Eye (tissue), 1 donor: ENCODE data around the gene VRK1.

Source experiments
- DNase-seq: peaks from one replicate; pipeline ENCODE4 v3.0.0-alpha.2; 2015

VRK1 gene

GRCh38 chr14:96792003-96792402 is 5.2 kb upstream of the VRK1 start:
- no peak for DNase-seq

- DNase-seq: peak; percentile 79
These were observed 4.6 kb upstream of the VRK1 start for GRCh38 chr14:96792591-96792990.

- DNase-seq: no peak
These were observed 3.6 kb upstream of the VRK1 start for GRCh38 chr14:96793547-96793946.

- no peak for DNase-seq
These were observed 1.9 kb upstream of the VRK1 start for GRCh38 chr14:96795109-96795828.

- DNase-seq: peak; percentile 66
These were observed 584 bp downstream of the VRK1 start for GRCh38 chr14:96797582-96798349.

- no peak for DNase-seq
These were observed 1.8 kb downstream of the VRK1 start for GRCh38 chr14:96798956-96799355.

- no peak for DNase-seq
These were observed 2.4 kb downstream of the VRK1 start for GRCh38 chr14:96799489-96800054.

- no peak for DNase-seq
These were observed 4.7 kb downstream of the VRK1 start for GRCh38 chr14:96801931-96802330.

- no peak for DNase-seq
These were observed 5.8 kb downstream of the VRK1 start for GRCh38 chr14:96802963-96803362.

- no peak for DNase-seq
These were observed 6.8 kb downstream of the VRK1 start for GRCh38 chr14:96803958-96804357.

- DNase-seq: no peak
These were observed 7.7 kb downstream of the VRK1 start for GRCh38 chr14:96804895-96805294.

- peak; percentile 21 for DNase-seq
These were observed 8.8 kb downstream of the VRK1 start for GRCh38 chr14:96805956-96806355.

GRCh38 chr14:96806836-96807235 is 9.7 kb downstream of the VRK1 start:
- DNase-seq: no peak

GRCh38 chr14:96808619-96809406 is 11.6 kb downstream of the VRK1 start:
- DNase-seq: no peak

- DNase-seq: no peak
These were observed 14.1 kb downstream of the VRK1 start for GRCh38 chr14:96811265-96811664.

GRCh38 chr14:96811985-96812667 is 14.9 kb downstream of the VRK1 start:
- DNase-seq: no peak

GRCh38 chr14:96816281-96816680 is 19.1 kb downstream of the VRK1 start:
- no peak for DNase-seq

- no peak for DNase-seq
These were observed 20.8 kb downstream of the VRK1 start for GRCh38 chr14:96817750-96818666.

- no peak for DNase-seq
These were observed 24.3 kb downstream of the VRK1 start for GRCh38 chr14:96821501-96821900.

- no peak for DNase-seq
These were observed 26.5 kb downstream of the VRK1 start for GRCh38 chr14:96823652-96824051.

GRCh38 chr14:96824283-96824682 is 27.1 kb downstream of the VRK1 start:
- DNase-seq: no peak

- DNase-seq: no peak
These were observed 29.6 kb downstream of the VRK1 start for GRCh38 chr14:96826818-96827217.
